H1 (cell line): ENCODE results near the gene PMFBP1. TPM values are rescaled to one million over a fixed set of nuclear protein-coding genes. Genes with fewer than 3 reads are reported as not detected.

Experiments
- NRF1 ChIP-seq: IDR thresholded peaks from 2 replicates; pipeline ENCODE4 v1.6.1; 2011; ENCODE audit warnings: mild to moderate bottlenecking, low read depth, low read length, improper control_type of control experiment
- SIRT6 ChIP-seq: IDR thresholded peaks from one replicate; pipeline ENCODE4 v1.7.1; 2012; ENCODE audit warnings: low read length, inconsistent platforms
- SRF ChIP-seq: IDR thresholded peaks from 2 replicates; pipeline ENCODE4 v1.6.1; 2011; ENCODE audit warnings: mild to moderate bottlenecking, low read depth, low read length, moderate library complexity
- polyA plus RNA-seq, 7 experiments: library from polyadenylated mRNA; depleted of rRNA in 3 of 7; stranded (reverse) in 5 of 7; unstranded in 2 of 7; fragments of >200 nt in 5 of 7; fragments of 200-250 nt in 2 of 7; gene quantifications; 1 replicate in 5 of 7; 2 replicates in 1 of 7; 4 replicates in 1 of 7; pipeline versions ENCODE4 v1.2.1 to v1.2.3, GENCODE V29; 2011 to 2013; ENCODE audit warnings: missing spikeins in 2 of 7, mixed read lengths in 2 of 7
- total RNA-seq: library from RNA; stranded (reverse); fragmentation: NEBNext Ultra II Directional; extraction: Animal tissue kit (Norgen Biotek cat#: 25700); gene quantifications from 2 replicates; pipeline ENCODE4 v1.2.1, GENCODE V29; 2021
- TF ChIP-seq, protein P1 (sequence below): IDR thresholded peaks from 2 replicates; pipeline ENCODE4 v1.6.1; 2011; ENCODE audit warnings: low read depth, mild to moderate bottlenecking, low read length; ENCODE audit not compliant: insufficient read depth

The PMFBP1 gene
- total and polyA plus RNA-seq, 2 of the 8 experiments (the other 6 are each of a cell fraction or from before 2014, with no cell fraction given), result 0.32 to 1.6 TPM

DNA sequence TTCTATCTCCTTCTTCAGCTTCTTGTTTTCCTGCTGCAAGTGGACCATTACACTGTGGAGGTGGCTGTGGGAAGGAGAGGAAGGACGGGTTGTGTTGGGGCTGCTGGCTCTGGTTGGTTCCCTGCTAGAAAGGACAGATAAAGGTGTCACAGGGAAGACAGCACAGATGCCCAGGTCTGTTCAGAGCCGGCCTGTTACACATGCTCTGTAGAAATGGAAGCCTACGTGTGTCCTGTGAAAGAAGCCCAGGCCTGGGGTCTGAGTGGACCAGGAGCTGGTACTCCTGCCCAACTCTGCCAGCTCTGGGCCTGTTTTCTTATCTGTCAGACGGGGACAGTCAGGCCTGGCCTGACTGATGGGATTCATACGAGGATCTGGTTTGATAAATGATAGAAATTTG lies 51.9 kb downstream of the PMFBP1 start (continued):
- no peak for TF ChIP-seq SIRT6
- TF ChIP-seq NRF1, result no peak
- TF ChIP-seq SRF, result no peak
- TF ChIP-seq, protein P1, sequence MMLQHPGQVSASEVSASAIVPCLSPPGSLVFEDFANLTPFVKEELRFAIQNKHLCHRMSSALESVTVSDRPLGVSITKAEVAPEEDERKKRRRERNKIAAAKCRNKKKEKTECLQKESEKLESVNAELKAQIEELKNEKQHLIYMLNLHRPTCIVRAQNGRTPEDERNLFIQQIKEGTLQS, result no peak
